ACHN (cell line): ENCODE results near the gene FARP1.

Experiments used
- DNase-seq: peaks from one replicate; pipeline ENCODE4 v3.0.0-alpha.2; 2015
- in situ Hi-C: cut with HindIII; loops from 2 replicates; pipeline ENCODE4 v1.10.0; 2017; ENCODE audit warnings: low sequenced_read_pairs, low pct_ligation_motif_present, low pct_unique_long_range_greater_than_20kb

FARP1 gene

GRCh38 chr13:98429977-98430736, 287.3 kb downstream of the FARP1 start:
- DNase-seq: no peak
- in situ Hi-C loops: loop anchor here (25.0 kb wide), 1 partner anchor 418 kb away; no protein-coding TSS in a partner anchor

- in situ Hi-C loops: loop anchor here (25.0 kb wide), 1 partner anchor 420 kb away; no protein-coding TSS in a partner anchor
- no peak for DNase-seq
Observed at GRCh38 chr13:98432638-98433037, 289.7 kb downstream of the FARP1 start.

- no peak for DNase-seq
- in situ Hi-C loops: loop anchor here (25.0 kb wide), 1 partner anchor 421 kb away; no protein-coding TSS in a partner anchor
Observed at GRCh38 chr13:98433654-98434053, 290.8 kb downstream of the FARP1 start.

- in situ Hi-C loops: loop anchor here (25.0 kb wide), 1 partner anchor 422 kb away; no protein-coding TSS in a partner anchor
- DNase-seq: no peak
Observed at GRCh38 chr13:98434060-98434459, 291.2 kb downstream of the FARP1 start.

GRCh38 chr13:98435376-98435775, 292.5 kb downstream of the FARP1 start:
- no peak for DNase-seq
- in situ Hi-C loops: loop anchor here (25.0 kb wide), 1 partner anchor 423 kb away; no protein-coding TSS in a partner anchor

GRCh38 chr13:98436233-98436910, 293.5 kb downstream of the FARP1 start:
- in situ Hi-C loops: loop anchor here (25.0 kb wide), 1 partner anchor 424 kb away; no protein-coding TSS in a partner anchor
- no peak for DNase-seq

GRCh38 chr13:98438246-98439125, 295.6 kb downstream of the FARP1 start:
- in situ Hi-C loops: loop anchor here (25.0 kb wide), 1 partner anchor 426 kb away; no protein-coding TSS in a partner anchor
- no peak for DNase-seq

GRCh38 chr13:98439126-98439828, 296.4 kb downstream of the FARP1 start:
- no peak for DNase-seq
- in situ Hi-C loops: loop anchor here (25.0 kb wide), 1 partner anchor 427 kb away; no protein-coding TSS in a partner anchor

- in situ Hi-C loops: loop anchor here (25.0 kb wide), 1 partner anchor 428 kb away; no protein-coding TSS in a partner anchor
- no peak for DNase-seq
Observed at GRCh38 chr13:98439896-98440295, 297.0 kb downstream of the FARP1 start.

GRCh38 chr13:98440390-98441055, 297.6 kb downstream of the FARP1 start:
- in situ Hi-C loops: loop anchor here (25.0 kb wide), 1 partner anchor 428 kb away; no protein-coding TSS in a partner anchor
- DNase-seq: no peak

GRCh38 chr13:98441056-98441676, 298.3 kb downstream of the FARP1 start:
- DNase-seq: no peak
- in situ Hi-C loops: loop anchor here (25.0 kb wide), 1 partner anchor 429 kb away; no protein-coding TSS in a partner anchor

GRCh38 chr13:98442391-98443230, 299.7 kb downstream of the FARP1 start:
- in situ Hi-C loops: loop anchor here (25.0 kb wide), 1 partner anchor 430 kb away; no protein-coding TSS in a partner anchor
- DNase-seq: no peak

GRCh38 chr13:98443329-98443728, 300.4 kb downstream of the FARP1 start:
- peak; percentile 67 for DNase-seq
- in situ Hi-C loops: loop anchor here (25.0 kb wide), 1 partner anchor 431 kb away; no protein-coding TSS in a partner anchor

- DNase-seq: no peak
- in situ Hi-C loops: loop anchor here (25.0 kb wide), 1 partner anchor 432 kb away; no protein-coding TSS in a partner anchor
Observed at GRCh38 chr13:98443800-98444325, 301.0 kb downstream of the FARP1 start.

GRCh38 chr13:98444381-98444780, 301.5 kb downstream of the FARP1 start:
- no peak for DNase-seq
- in situ Hi-C loops: loop anchor here (25.0 kb wide), 1 partner anchor 432 kb away; no protein-coding TSS in a partner anchor
